Measurements from ENCODE around the gene LRBA.
"Not testable (repeated sequence)": the region's sequence is repeated elsewhere in the genome, so short reads cannot be mapped to it uniquely, and the experiment has no call there.

The LRBA gene

DNA sequence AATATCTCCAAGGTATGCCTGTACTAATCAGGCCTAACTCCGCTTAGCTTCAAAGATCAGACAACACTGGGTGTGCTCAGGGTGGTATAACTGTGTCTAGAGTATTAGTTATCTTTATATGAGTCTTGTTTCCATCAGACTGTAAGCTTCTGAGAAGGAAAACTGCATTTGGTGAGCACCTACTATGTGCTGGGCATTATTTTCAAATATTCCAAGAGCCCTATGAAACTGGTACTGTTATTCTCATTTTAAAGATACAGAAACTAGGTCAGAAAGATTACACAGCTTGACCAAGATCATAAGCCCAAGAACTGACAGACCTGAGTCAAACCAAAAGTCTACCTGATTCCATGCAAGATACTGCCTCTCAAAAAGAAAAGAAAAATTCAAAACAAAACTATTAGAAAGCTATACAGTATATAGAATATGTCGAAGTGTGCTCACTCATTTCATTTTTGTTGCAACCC lies 44.4 kb downstream of the LRBA start:
- FAIRE-seq (peak; percentile 75), DNase-seq (ENCODE audit: insufficient read length, low spot score) (no peak)
- TF ChIP-seq POU2F2 (IDR thresholded peaks at IDR 0.05; ENCODE audit: low read depth, low read length) (no peak), POLR2AphosphoS5 (IDR thresholded peaks at IDR 0.05; ENCODE audit: low read depth, low read length) (no peak), POLR2A (IDR thresholded peaks at IDR 0.05; ENCODE audit: low read depth, low read length) (no peak), TAF1 (IDR thresholded peaks at IDR 0.05; ENCODE audit: low read depth, low read length) (no peak), PAX5 (IDR thresholded peaks at IDR 0.05; ENCODE audit: insufficient read depth, low read length, severe bottlenecking) (no peak), SPI1 (IDR thresholded peaks at IDR 0.05; ENCODE audit: low read depth, low read length) (no peak)

DNA sequence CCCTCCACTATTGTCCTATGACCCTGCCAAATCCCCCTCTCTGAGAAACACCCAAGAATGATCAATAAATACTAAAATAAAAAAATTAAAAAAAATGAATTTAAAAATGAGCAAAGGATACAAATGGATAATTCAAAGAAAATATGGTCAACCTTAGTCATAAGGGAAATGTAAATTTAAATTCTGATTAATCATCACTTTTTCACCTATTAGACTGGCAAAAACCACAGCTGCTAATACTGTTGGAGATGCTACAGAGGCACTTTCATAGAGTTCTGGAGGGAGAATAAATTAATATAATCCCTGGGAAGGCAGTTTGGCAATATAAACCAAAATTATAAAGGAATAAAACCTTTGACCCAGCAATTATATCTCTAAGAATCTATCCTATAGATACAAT lies 50.3 kb downstream of the LRBA start:
- DNase-seq (ENCODE audit: insufficient read length, low spot score) (no peak), FAIRE-seq (no peak)
- TF ChIP-seq POLR2AphosphoS5 (IDR thresholded peaks at IDR 0.05; ENCODE audit: low read depth, low read length): no peak
- no peak for TF ChIP-seq POU2F2 (IDR thresholded peaks at IDR 0.05; ENCODE audit: low read depth, low read length)
- TF ChIP-seq POLR2A (IDR thresholded peaks at IDR 0.05; ENCODE audit: low read depth, low read length): no peak
- no peak for TF ChIP-seq TAF1 (IDR thresholded peaks at IDR 0.05; ENCODE audit: low read depth, low read length)
- TF ChIP-seq SPI1 (IDR thresholded peaks at IDR 0.05; ENCODE audit: low read depth, low read length): no peak
- TF ChIP-seq PAX5 (IDR thresholded peaks at IDR 0.05; ENCODE audit: insufficient read depth, low read length, severe bottlenecking): no peak

DNA sequence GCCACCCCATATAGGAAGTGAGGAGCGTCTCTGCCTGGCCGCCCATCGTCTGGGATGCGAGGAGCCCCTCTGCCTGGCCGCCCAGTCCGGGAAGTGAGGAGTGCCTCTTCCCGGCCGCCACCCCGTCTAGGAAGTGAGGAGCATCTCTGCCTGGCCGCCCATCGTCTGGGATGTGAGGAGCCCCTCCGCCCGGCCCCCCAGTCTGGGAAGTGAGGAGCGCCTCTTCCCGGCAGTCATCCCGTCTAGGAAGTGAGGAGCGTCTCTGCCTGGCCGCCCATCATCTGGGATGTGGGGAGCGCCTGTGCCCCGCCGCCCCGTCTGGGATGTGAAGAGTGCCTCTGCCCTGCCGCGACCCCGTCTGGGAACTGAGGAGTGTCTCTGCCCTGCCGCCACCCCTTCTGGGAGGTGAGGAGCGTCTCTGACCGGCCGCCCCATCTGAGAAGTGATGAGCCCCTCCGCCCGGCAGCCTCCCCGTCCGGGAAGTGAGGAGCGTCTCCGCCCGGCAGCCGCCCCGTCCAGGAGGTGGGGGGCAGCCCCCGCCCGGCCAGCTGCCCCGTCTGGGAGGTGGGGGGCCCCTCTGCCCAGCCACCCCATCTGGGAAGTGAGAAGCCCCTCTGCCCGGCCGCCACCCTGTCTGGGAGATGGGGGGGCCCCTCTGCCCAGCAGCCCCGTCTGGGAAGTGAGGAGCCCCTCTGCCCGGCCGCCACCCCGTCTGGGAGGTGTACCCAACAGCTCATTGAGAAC lies 51.3 kb downstream of the LRBA start:
- not testable (repeated sequence) for DNase-seq (ENCODE audit: insufficient read length, low spot score); FAIRE-seq

DNA sequence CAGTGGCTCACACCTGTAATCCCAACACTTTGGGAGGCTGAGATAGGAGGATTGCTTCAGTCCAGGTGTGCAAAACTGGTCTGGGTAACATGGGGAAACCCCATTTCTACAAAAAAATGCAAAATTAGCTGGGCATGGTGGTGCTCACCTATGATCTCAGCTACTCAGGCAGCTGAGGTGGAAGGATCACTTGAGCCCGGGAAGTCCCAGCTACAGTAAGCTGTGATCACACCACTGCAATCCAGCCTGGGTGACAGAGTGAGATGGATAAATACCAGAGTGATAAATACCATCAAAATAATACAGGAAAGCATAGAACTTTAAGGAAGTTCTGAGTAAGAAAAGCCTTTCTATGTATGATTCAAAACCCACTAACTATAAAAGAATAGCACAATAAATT lies 52.8 kb downstream of the LRBA start:
- no peak for DNase-seq (ENCODE audit: insufficient read length, low spot score)
- TF ChIP-seq POU2F2 (IDR thresholded peaks at IDR 0.05; ENCODE audit: low read depth, low read length): no peak
- FAIRE-seq: no peak

DNA sequence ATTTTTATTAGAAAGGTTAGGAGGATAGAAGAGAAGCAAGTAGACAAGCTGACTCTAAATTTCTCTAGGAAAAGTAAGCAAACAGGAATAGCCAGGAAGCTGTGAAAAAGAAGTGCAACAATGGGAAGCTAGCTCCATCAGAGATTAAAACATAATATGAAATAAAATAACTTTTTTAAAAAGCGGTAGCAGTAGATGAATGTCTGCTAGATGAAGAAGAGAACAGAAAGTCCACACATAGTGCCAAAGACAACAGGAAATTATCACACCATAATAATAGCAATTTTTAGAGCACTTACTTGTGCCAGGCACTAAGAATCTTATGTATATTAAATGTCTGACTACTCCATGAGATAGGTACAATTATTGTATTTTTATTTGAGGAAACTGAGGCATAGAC lies 53.5 kb downstream of the LRBA start:
- DNase-seq (ENCODE audit: insufficient read length, low spot score): no peak

DNA sequence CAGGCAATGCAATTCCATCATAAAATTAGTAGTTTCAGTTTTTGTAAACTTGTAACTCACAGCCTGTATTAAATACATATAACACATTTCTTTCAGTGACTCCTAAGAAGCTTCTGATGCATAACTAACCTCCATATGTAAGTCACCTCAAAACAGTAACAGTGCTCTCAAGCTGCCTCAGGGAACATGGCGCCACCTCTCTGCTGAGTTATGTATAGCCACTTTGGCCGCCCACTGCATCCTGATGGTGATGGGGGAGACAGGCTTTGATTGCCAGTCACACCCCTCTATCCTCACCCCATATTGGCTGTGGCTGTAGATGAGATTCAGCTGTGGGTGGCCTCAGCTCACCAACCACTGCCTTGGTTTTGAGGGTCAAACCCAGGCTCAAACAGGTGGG lies 54.3 kb downstream of the LRBA start:
- FAIRE-seq: peak; percentile 70
- no peak for TF ChIP-seq POU2F2 (IDR thresholded peaks at IDR 0.05; ENCODE audit: low read depth, low read length)
- TF ChIP-seq SPI1 (IDR thresholded peaks at IDR 0.05; ENCODE audit: low read depth, low read length): no peak
- TF ChIP-seq TAF1 (IDR thresholded peaks at IDR 0.05; ENCODE audit: low read depth, low read length): no peak
- TF ChIP-seq POLR2AphosphoS5 (IDR thresholded peaks at IDR 0.05; ENCODE audit: low read depth, low read length): no peak
- TF ChIP-seq PAX5 (IDR thresholded peaks at IDR 0.05; ENCODE audit: insufficient read depth, low read length, severe bottlenecking): no peak
- TF ChIP-seq POLR2A (IDR thresholded peaks at IDR 0.05; ENCODE audit: low read depth, low read length): no peak
- DNase-seq (ENCODE audit: insufficient read length, low spot score): peak; percentile 15

More for the DNA sequence above, 53.5 kb downstream of the LRBA start:
- no peak for TF ChIP-seq TAF1 (IDR thresholded peaks at IDR 0.05; ENCODE audit: low read depth, low read length)
- no peak for TF ChIP-seq POLR2A (IDR thresholded peaks at IDR 0.05; ENCODE audit: low read depth, low read length)
- TF ChIP-seq SPI1 (IDR thresholded peaks at IDR 0.05; ENCODE audit: low read depth, low read length): no peak
- TF ChIP-seq POLR2AphosphoS5 (IDR thresholded peaks at IDR 0.05; ENCODE audit: low read depth, low read length): no peak
- no peak for TF ChIP-seq PAX5 (IDR thresholded peaks at IDR 0.05; ENCODE audit: insufficient read depth, low read length, severe bottlenecking)
- no peak for TF ChIP-seq POU2F2 (IDR thresholded peaks at IDR 0.05; ENCODE audit: low read depth, low read length)
- FAIRE-seq: no peak

DNA sequence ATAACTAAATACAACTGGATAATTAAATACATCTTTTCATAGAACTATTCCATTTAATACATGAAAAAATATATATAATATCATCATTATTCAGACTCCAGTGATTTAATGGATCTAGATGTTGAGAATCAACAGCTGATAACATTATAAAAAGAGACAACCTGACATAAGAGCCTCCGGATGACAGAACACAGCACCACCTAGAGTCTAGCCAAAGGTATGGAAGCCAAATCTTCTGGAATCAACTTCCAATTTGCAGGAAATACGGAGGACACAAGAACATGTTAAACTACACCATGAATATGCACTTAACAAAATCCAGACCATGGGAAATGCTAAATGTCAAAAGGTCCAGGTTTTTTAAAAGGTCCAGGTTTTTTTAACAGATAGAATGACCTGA lies 55.0 kb downstream of the LRBA start:
- DNase-seq (ENCODE audit: insufficient read length, low spot score) (no peak), FAIRE-seq (no peak)
- TF ChIP-seq TAF1 (IDR thresholded peaks at IDR 0.05; ENCODE audit: low read depth, low read length) (no peak), POU2F2 (IDR thresholded peaks at IDR 0.05; ENCODE audit: low read depth, low read length) (no peak), POLR2AphosphoS5 (IDR thresholded peaks at IDR 0.05; ENCODE audit: low read depth, low read length) (no peak), SPI1 (IDR thresholded peaks at IDR 0.05; ENCODE audit: low read depth, low read length) (no peak), POLR2A (IDR thresholded peaks at IDR 0.05; ENCODE audit: low read depth, low read length) (no peak), PAX5 (IDR thresholded peaks at IDR 0.05; ENCODE audit: insufficient read depth, low read length, severe bottlenecking) (no peak)

DNA sequence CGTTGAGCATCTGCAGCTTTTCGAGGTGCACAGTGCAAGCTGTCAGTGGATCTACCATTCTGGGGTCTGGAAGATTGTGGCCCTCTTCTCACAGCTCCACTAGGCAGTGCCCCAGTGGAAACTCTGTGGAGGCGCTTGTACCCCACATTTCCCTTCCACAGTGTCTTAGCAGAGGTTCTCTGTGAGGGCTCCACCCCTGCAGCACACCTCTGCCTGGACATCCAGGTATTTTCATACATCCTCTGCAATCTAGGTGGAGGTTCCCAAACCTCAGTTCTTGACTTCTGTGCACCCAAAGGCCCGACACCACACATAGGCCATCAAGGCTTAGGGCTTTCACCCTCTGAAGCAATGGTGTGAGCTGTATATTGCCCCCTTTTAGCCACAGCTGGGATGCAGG lies 57.1 kb downstream of the LRBA start:
- not testable (repeated sequence) for FAIRE-seq; DNase-seq (ENCODE audit: insufficient read length, low spot score)

DNA sequence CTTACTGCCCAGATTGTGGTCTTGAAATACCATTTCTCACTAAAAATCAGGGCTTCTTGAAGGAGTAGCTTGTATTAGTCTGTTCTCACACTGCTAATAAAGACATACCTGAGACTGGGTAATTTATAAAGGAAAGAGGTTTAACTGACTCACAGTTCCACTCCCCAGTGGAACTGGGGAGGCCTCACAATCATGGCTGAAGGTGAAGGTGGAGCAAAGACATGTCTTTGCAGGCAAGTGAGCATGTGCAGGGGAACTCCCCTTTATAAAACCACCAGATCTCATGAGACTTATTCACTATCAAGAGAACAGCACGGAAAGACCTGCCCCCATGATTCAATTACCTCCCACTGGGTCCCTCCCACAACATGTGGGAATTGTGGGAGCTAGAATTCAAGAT lies 58.0 kb downstream of the LRBA start:
- DNase-seq (ENCODE audit: insufficient read length, low spot score); FAIRE-seq: not testable (repeated sequence)

DNA sequence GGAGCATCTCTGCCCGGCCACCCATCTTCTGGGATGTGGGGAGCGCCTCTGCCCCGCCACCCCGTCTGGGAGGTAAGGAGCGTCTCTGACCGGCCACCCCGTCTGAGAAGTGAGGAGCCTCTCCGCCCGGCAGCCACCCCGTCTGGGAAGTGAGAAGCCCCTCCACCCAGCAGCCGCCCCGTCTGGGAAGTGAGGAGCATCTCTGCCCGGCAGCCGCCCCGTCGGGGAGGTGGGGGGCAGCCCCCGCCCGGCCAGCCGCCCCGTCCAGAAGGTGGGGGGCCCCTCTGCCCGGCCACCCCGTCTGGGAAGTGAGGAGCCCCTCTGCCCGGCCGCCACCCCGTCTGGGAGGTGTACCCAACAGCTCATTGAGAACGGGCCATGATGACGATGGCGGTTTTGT lies 61.2 kb downstream of the LRBA start:
- FAIRE-seq; DNase-seq (ENCODE audit: insufficient read length, low spot score): not testable (repeated sequence)

DNA sequence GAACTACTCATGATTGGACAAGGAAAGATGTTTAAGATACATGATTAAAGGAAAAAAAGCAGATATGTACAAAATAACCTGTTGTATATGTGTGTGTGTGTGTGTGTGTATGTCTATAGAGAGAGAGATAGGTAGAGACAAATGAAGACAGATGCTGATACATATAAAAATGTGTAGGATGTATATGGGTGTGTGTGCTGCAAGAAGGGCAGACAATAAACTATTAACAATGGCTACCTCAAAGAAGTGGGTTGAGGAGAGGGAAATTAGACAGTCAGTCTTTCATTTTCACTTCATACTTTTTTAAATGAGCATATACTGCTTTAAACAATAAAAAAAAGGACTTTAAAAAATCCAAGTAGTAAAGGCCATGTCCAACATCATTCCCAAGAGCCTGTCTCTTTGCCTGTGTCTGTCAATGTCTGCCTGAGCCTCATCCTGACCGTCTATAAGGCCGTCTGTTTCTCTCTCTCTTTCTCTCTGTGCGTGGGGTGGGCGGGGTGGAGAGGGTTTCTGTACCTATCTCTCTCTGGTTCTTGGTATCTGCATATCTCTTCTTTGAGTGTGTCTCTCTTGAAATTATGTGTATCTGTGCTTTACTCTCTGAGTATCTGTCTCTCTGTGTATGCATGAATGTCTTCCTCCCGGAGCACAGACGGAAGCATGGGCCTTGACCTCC lies 62.8 kb downstream of the LRBA start:
- FAIRE-seq (no peak), DNase-seq (ENCODE audit: insufficient read length, low spot score) (no peak)
- TF ChIP-seq TAF1 (IDR thresholded peaks at IDR 0.05; ENCODE audit: low read depth, low read length): no peak
- no peak for TF ChIP-seq SPI1 (IDR thresholded peaks at IDR 0.05; ENCODE audit: low read depth, low read length)
- TF ChIP-seq POU2F2 (IDR thresholded peaks at IDR 0.05; ENCODE audit: low read depth, low read length): no peak
- TF ChIP-seq PAX5 (IDR thresholded peaks at IDR 0.05; ENCODE audit: insufficient read depth, low read length, severe bottlenecking): no peak
- no peak for TF ChIP-seq POLR2AphosphoS5 (IDR thresholded peaks at IDR 0.05; ENCODE audit: low read depth, low read length)
- TF ChIP-seq POLR2A (IDR thresholded peaks at IDR 0.05; ENCODE audit: low read depth, low read length): no peak

Measured in GM12891 (cell line).